Parathyroid adenoma (tissue), 2 donors: ENCODE data around the gene MLNR.

Source experiments
- H2AFZ ChIP-seq: fragments of 300-600 bp; sonication (generic); one replicate; pipeline ENCODE4 v1.7.0; 2017; ENCODE audit warnings: antibody characterized with exemption, mild to moderate bottlenecking
- H3K27ac ChIP-seq: fragments of 300-600 bp; sonication (generic); one replicate; pipeline ENCODE4 v1.7.0; 2017
- H3K27me3 ChIP-seq: fragments of 300-600 bp; sonication (generic); one replicate; pipeline ENCODE4 v1.7.0; 2017; ENCODE audit warnings: low read length; ENCODE audit not compliant: control insufficient read depth, insufficient read depth
- H3K36me3 ChIP-seq: fragments of 300-600 bp; sonication (generic); one replicate; pipeline ENCODE4 v1.7.0; 2017; ENCODE audit warnings: low read length; ENCODE audit not compliant: control insufficient read depth, insufficient read depth
- H3K4me1 ChIP-seq: fragments of 300-600 bp; sonication (generic); one replicate; pipeline ENCODE4 v1.7.0; 2017; ENCODE audit warnings: control low read depth
- H3K4me2 ChIP-seq: fragments of 300-600 bp; sonication (generic); one replicate; pipeline ENCODE4 v1.7.0; 2017; ENCODE audit warnings: low read length
- H3K4me3 ChIP-seq: fragments of 300-600 bp; sonication (generic); one replicate; pipeline ENCODE4 v1.7.0; 2017; ENCODE audit warnings: low read depth, low read length
- H3K79me2 ChIP-seq: fragments of 300-600 bp; sonication (generic); one replicate; pipeline ENCODE4 v1.7.0; 2017; ENCODE audit warnings: control low read depth
- H3K9ac ChIP-seq: fragments of 300-600 bp; sonication (generic); one replicate; pipeline ENCODE4 v1.7.0; 2017; ENCODE audit warnings: mild to moderate bottlenecking
- H3K9me3 ChIP-seq: fragments of 300-600 bp; sonication (generic); one replicate; pipeline ENCODE4 v1.7.0; 2017; ENCODE audit warnings: low read length; ENCODE audit not compliant: control insufficient read depth
- TF ChIP-seq, protein P1 (sequence below): fragments of 300-600 bp; sonication (generic); IDR thresholded peaks from one replicate; pipeline ENCODE4 v1.7.0; 2017; ENCODE audit warnings: antibody characterized with exemption, mild to moderate bottlenecking
- donor health status: primary hyperparathyroidism.

The MLNR gene

GRCh38 chr13:49217962-49218492, 2.1 kb upstream of the MLNR start:
- Histone ChIP-seq H3K27ac (no peak overlapping the region), H3K9ac (no peak overlapping the region), H3K9me3 (no peaks in the 10 kb centered on the region), H3K79me2 (no peaks in the 10 kb centered on the region), H3K4me3 (no peak overlapping the region), H3K4me2 (no peak overlapping the region), H3K36me3 (no peaks in the 10 kb centered on the region), H3K27me3 (no peaks in the 10 kb centered on the region), H2AFZ (no peak overlapping the region), H3K4me1 (no peaks in the 10 kb centered on the region)
- TF ChIP-seq, protein P1, sequence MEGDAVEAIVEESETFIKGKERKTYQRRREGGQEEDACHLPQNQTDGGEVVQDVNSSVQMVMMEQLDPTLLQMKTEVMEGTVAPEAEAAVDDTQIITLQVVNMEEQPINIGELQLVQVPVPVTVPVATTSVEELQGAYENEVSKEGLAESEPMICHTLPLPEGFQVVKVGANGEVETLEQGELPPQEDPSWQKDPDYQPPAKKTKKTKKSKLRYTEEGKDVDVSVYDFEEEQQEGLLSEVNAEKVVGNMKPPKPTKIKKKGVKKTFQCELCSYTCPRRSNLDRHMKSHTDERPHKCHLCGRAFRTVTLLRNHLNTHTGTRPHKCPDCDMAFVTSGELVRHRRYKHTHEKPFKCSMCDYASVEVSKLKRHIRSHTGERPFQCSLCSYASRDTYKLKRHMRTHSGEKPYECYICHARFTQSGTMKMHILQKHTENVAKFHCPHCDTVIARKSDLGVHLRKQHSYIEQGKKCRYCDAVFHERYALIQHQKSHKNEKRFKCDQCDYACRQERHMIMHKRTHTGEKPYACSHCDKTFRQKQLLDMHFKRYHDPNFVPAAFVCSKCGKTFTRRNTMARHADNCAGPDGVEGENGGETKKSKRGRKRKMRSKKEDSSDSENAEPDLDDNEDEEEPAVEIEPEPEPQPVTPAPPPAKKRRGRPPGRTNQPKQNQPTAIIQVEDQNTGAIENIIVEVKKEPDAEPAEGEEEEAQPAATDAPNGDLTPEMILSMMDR: no peak

DNA sequence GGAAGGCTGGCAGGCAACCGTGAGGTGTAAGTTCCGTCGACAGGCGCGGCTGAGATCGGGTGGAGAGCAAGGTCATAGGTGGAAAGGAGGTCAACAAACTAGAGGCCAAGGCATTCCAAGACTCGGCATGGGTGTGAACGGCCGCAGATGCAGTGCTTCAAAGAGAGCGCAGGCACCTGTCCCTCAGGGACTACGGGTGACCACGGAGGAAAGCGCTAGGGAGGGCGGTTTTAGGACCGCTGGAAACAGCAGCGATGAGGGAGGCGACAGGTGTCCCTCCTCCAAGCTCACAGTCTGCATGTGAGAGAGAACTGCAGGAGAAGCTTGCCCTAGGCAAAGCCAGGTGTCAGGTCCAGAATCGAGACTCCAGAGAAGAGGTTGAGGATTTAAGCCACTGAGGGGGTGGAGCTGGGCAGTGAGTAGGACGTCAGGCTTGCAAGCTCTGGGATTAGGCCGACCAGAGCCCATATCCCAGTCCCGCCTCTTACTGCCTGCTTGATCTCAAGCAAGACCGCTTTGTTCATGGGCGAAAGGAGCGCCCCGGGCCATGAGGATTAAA, 1.6 kb upstream of the MLNR start:
- Histone ChIP-seq H3K79me2 (no peaks in the 10 kb centered on the region), H3K4me3 (no peak overlapping the region), H3K4me1 (no peaks in the 10 kb centered on the region), H3K9ac (no peak overlapping the region), H3K27ac (no peak overlapping the region), H2AFZ (no peak overlapping the region), H3K4me2 (no peak overlapping the region), H3K27me3 (no peaks in the 10 kb centered on the region), H3K9me3 (no peaks in the 10 kb centered on the region), H3K36me3 (no peaks in the 10 kb centered on the region)
- TF ChIP-seq, protein P1: no peak

GRCh38 chr13:49219647-49220035, 497 bp upstream of the MLNR start:
- H3K4me1 ChIP-seq: no peaks in the 10 kb centered on the region
- no peak overlapping the region for H3K4me3 ChIP-seq
- H3K36me3 ChIP-seq: no peaks in the 10 kb centered on the region
- TF ChIP-seq, protein P1: no peak
- no peaks in the 10 kb centered on the region for H3K9me3 ChIP-seq
- no peaks in the 10 kb centered on the region for H3K79me2 ChIP-seq
- no peaks in the 10 kb centered on the region for H3K27me3 ChIP-seq
- H3K9ac ChIP-seq: no peak overlapping the region
- H3K27ac ChIP-seq: no peak overlapping the region
- H2AFZ ChIP-seq: peak overlapping the region; percentile 60
- peak overlapping the region; percentile 31 for H3K4me2 ChIP-seq

DNA sequence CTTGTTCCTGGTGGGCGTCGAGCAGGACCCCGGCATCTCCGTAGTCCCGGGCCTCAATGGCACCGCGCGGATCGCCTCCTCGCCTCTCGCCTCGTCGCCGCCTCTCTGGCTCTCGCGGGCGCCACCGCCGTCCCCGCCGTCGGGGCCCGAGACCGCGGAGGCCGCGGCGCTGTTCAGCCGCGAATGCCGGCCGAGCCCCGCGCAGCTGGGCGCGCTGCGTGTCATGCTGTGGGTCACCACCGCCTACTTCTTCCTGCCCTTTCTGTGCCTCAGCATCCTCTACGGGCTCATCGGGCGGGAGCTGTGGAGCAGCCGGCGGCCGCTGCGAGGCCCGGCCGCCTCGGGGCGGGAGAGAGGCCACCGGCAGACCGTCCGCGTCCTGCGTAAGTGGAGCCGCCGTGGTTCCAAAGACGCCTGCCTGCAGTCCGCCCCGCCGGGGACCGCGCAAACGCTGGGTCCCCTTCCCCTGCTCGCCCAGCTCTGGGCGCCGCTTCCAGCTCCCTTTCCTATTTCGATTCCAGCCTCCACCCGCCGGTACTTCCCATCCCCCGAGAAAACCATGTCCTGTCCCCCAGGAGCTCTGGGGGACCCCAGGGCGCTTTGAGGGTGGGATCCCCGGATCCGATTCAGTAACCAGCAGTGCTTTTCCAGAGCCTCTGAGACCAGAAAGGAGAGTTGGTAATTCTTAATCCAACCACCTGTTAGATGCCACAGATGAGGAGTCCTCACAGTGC, 885 bp downstream of the MLNR start:
- no peak overlapping the region for H3K4me3 ChIP-seq

More for the DNA sequence above, 885 bp downstream of the MLNR start:
- Histone ChIP-seq H3K79me2 (no peaks in the 10 kb centered on the region), H3K36me3 (no peaks in the 10 kb centered on the region), H3K4me2 (no peak overlapping the region), H3K27ac (no peak overlapping the region), H2AFZ (peak overlapping the region; percentile 60), H3K27me3 (no peaks in the 10 kb centered on the region), H3K9ac (no peak overlapping the region), H3K9me3 (no peaks in the 10 kb centered on the region), H3K4me1 (no peaks in the 10 kb centered on the region)
- TF ChIP-seq, protein P1: no peak
